GM08714 (cell line): Measurements from ENCODE around the gene HS2ST1.
A peak's percentile ranks its signal among the peaks of the same experiment; 100 is the strongest.

Source experiments
- H3K4me3 ChIP-seq: fragments of 200-500 bp; sonication (Bioruptor generic); 2 replicates; pipeline ENCODE4 v1.5.1; 2014; ENCODE audit warnings: mild to moderate bottlenecking, low read length, inconsistent platforms
- ZNF274 ChIP-seq: IDR thresholded peaks from 2 replicates; pipeline ENCODE4 v1.6.1; 2012; ENCODE audit warnings: mild to moderate bottlenecking, low read depth, low read length

Gene HS2ST1

DNA sequence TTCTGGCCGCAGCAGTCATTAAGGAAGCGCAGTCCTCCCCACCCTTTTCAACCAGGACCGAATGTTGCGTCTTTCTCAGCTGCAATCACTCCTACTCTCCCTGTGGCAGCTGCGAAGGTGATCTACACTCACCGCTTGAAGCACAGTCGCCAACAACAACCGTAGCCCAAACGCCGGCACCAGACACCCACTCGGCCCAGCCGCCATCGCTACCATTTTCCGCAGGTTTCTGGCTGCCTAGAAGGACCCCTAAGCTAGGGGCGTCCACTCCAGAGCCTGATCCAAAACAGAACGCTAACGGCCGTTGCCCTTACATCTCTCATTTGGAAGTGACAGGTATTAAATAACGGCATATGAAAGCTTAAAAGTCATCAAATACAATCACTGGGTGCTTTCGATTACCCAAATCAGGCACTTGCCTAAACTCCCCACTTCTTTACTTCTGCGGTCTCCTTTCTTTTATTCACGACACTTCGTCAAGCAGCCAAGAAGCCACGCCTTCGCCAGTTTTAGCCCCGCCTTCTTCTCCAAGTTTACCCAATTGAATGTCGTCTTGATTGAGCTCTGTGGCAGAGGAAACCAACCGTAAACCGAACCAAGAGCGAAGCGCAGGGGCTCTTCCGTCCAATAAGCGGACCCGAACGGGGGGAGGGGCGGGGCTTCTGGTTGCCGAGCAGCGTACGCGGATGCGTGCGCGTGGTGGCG is 387 bp upstream of the HS2ST1 start, which contains the start of gene SELENOF:
Gene SELENOF (minus strand): TSS at position 231 of the 705 bp plus-strand sequence. CDS start 15 bp downstream, at position 216.
- no peak for TF ChIP-seq ZNF274
- H3K4me3 ChIP-seq: peak within 1 kb of the TSS; percentile 99

DNA sequence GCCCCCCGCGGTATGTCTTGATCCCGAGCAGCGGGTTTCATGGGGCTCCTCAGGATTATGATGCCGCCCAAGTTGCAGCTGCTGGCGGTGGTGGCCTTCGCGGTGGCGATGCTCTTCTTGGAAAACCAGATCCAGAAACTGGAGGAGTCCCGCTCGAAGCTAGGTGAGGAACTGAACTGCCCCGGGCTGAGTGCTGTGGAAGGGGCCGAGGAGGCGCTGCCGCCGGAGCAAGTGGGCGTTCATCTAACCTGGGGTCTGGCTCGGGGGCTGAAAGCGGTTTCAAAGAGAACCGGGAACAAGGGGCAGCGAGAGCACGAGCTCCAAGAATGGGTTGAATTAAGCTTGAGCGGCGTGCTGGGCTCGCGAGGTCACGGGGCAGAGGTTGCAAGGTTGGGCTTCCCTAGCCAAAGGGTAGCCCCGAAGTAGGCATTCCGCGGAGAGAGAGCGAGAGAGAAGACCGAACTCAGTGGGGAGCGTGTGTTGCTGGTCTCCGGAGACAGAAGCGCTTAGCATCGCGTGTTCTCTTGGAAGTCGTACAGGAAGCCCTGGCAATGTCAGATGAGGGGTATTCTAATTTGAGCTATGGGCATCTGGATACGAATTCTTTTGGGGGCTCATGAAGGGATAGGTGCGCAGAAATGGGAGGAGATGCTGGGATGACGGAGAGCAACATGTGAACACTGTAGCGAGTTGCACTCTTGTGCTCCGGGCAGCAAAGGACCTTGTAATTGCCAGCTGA is 732 bp downstream of the HS2ST1 start:
- no peak for TF ChIP-seq ZNF274
- peak overlapping the region; percentile 65 for H3K4me3 ChIP-seq

DNA sequence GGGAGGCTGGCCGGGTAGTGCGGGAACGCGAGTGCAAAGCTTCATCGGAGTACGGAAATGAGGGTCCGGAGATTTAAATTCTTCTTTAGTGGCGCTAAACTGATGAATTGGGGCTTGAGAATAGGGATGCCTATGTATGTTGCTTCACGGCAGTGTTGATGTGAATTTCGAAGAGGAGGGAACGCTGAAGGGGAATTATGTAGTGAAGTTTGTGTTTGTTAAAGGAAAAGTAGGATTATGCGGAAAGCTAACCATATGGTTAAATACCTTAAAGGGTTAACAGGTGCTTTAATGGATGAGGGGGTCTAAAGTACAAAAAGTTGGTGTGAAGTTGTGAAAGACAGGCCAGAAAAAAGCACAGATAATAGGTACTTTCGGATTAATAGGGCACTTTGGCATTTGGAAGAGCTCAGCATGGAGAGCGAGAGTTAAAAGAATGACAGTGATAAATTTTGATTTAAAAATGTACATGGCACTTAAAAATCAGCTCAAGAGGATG is 1.4 kb downstream of the HS2ST1 start:
- no peak for TF ChIP-seq ZNF274
- H3K4me3 ChIP-seq: peak overlapping the region; percentile 65

DNA sequence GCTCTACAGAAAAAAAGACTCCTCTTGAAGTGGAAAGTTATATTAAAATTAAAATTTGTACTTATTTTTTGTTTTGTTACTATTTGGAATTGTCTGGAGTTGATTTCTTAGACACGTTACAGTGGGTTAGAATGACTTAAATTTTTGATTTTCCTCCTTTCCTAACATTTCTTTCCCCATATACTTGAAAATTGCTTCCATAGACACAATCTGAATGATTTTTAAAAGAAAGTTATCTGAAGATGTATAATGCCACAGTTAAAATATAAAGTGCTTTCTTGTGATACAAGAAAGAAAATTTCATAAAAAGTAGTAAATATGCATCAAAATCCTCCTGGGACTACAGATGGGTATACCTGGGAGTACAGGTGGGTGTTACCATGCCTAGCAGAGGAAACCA is 2.3 kb downstream of the HS2ST1 start:
- no peak for TF ChIP-seq ZNF274
- no peak overlapping the region for H3K4me3 ChIP-seq

DNA sequence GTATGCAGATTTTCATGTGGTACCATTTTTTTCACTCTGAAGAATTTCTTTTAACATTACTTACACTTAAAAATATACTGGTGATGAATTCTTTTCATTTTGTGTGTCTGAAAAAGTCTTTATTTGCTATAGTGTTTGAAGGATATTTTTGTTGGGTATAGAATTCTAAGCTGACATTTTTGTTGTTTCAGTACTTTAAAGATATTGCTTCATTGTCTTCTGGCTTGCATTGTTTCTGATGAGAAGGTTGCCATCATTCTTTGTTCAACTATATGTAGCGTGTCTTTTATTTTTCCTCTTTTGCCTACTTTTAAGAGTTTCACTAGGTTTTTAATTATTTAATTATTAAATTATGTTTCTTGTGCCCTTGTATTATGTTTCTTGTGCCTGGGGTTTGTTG is 8.0 kb downstream of the HS2ST1 start:
- no peak overlapping the region for H3K4me3 ChIP-seq
- no peak for TF ChIP-seq ZNF274

DNA sequence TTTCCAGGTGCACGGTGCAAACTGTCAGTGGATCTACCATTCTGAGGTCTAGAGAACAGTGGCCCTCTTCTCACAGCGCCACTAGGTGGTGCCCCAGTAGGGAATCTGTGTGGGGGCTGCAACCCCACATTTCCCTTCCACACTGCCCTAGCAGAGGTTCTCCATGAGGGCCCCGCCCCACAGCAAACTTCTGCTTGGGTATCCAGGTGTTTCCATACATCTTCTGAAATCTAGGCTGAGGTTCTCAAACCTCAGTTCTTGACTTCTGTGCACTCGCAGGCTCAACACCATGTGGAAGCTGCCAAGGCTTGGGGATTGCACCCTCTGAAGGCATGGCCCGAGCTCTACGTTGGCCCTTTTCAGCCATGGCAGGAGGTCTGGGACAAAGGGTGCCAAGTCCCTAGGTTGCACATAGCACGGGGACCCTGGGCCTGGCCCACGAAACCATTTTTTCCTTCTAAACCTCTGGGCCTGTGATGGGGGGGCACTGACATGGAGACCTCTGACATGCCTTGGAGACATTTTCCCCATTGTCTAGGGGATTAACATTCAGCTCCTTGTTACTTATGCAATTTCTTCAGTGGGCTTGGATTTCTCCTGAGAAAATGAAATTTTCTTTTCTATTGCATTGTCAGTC is 10.0 kb downstream of the HS2ST1 start:
- H3K4me3 ChIP-seq: no peak overlapping the region
- TF ChIP-seq ZNF274: no peak

DNA sequence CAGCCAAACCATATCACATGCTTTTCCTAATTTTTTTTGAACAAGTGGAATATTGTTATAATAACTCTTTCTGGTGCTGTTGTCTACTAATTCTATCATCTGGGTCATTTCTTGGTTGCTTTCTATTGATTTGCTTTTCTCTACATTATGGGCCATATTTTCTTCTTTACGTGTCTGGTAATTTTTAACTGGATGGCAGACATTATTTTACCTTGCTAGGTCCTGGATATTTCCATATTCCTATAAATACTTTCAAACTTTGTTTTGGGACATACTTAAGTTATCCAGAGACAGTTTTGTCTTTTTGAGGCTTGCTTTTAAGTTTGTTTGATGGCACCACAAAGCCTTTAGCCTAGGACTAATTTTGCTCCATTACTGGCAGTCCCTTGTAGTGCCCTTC is 11.3 kb downstream of the HS2ST1 start:
- TF ChIP-seq ZNF274: no peak
- H3K4me3 ChIP-seq: no peak overlapping the region

DNA sequence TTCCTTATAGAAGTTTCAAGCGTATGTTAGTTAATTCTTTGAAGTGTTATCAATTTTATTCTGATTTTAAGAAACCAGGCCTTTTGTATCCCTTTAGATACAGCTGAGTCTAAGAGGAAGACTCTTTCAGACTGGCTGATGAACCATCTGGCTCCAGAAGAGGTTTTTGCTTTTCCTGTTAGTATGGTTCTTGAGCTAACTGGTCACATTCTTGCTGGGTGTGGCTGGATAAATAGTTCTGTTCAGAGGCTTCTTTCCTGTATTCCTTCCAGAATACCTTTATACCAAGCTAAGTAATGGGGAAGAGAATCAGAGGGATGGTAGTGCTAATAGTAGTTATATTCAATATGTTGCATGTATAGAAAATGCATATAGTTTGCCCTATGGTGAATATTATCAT is 12.4 kb downstream of the HS2ST1 start:
- no peak overlapping the region for H3K4me3 ChIP-seq
- no peak for TF ChIP-seq ZNF274

DNA sequence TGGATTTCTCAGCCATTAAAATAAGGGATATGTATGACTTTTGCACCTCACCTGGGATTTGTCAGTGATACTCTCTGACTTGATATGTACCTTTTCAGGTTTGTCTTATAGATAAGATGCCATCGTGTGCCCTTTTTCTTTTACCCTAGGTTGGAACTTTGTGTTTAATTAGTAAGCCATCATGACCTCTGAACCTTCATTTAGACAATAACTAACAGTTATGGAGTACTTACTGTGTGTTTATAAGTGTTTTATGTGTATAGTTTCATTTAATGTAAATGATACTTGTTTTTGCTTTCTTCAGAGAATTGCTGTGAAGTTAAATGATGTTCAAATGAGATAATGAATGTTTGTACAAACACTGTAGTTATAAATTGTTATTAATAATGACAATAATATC is 14.4 kb downstream of the HS2ST1 start:
- TF ChIP-seq ZNF274: no peak
- H3K4me3 ChIP-seq: no peak overlapping the region

DNA sequence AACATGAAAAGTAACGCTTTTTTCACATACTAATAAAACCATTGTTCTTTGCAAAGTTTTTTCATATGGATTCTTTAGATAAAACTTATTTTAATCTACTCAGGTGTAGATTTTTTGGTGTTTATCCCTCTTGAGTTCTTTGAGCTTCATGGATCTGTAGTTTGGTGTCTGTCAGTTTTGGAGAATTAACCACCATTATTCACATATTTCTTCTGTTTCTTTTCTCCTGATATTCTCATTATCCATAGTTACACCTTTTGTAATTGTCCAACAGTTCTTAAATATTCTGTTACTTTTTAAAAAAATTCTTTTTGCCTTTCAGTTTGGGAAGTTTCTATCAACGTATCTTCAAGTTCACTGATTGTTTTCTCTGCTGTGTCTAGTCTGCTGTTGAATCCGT is 18.6 kb downstream of the HS2ST1 start:
- TF ChIP-seq ZNF274: no peak
- no peak overlapping the region for H3K4me3 ChIP-seq

DNA sequence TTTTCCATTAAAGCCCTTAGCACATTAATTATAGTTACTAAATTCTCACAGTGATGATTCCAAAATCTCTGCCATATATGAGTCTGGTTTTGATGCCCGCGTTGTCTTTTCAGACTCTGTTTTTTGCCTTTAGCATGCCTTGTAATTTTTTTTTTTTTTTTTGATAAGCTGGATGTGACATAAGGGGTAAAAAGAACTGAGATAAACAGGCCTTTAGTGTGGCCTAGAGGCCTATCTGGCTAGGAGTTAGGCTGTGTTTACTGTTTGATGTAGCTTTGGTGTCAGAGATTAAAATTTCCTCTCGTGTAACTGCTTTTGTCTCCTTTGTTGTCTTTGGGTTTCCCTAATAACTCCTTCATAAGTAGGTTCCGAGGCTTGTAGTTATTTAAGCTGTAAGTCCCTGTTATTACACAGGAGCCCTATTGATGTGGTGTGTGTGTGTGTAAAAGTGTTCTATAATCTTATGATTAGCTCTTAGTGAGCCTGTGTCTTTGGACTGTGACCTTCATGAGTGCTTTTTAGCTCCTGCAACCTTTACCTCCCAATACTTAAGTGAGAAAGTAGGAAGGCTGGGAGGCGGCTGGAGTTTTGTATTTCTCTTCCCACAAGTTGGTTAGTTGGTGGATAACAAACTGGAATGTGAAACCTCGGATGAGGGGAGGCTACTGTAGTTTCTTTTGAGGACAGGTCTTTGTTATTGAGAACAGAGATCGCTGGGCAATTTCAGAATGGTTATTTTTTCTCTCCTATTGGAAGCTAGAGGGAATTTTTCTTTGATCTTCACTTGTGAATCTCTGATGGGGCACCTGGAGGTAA is 19.3 kb downstream of the HS2ST1 start:
- no peak for TF ChIP-seq ZNF274
- no peak overlapping the region for H3K4me3 ChIP-seq

DNA sequence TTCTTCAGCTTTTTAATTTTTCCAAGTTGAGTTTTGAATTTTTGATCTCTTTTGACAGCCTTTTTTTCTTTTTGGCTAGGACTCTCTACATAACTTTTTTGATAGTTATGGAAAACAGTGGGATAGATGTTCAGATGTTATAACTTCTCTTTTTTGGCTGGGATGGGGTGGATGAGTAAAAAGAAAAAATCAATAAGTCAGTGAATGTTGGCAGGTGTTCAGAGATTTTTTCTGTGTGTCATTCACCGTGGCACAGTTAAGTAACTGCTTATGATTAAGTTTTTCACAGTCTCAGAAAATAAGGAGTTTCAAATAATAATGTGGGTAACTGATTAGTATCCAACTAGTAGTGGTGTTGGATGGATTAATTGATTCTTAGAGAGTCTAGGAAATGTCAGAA is 24.0 kb downstream of the HS2ST1 start:
- no peak overlapping the region for H3K4me3 ChIP-seq
- no peak for TF ChIP-seq ZNF274

DNA sequence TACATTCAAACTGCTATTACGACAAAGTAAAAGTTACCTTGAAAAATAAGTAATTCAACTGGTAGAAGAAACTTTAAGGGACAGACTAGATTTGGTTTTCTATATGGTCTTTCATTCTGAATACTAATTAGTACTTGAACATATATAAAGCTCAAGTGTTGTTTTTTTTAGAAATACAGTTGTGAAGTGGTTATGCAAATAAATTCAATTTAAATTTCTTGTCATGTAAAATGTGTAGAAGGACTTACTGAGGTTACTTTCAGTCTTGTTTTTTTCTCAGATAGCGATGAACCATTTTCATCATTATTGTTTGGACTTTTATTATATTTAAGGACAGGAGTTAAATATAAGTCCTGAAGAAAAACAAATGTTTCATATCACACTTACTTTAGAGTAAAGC is 24.4 kb downstream of the HS2ST1 start:
- H3K4me3 ChIP-seq: no peak overlapping the region
- TF ChIP-seq ZNF274: no peak

DNA sequence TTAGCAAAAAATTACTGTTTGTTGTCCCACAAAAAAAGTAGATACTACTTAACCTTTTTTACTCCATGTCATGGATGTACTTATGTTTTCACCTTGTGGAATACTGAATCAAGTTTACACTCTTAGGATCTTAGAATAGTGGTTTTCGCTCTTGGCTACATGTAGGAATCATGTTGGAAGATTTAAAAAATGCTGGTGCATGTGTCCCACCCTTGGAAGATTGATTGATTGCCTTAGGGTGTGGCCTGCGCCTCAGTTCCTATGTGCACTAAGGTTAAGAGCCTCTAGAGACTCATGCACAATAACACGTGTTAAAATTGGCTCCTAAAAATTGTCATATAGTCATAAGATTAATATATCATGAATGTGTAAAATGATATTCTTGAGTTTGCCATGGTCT is 25.0 kb downstream of the HS2ST1 start:
- no peak overlapping the region for H3K4me3 ChIP-seq
- no peak for TF ChIP-seq ZNF274
